KMS-11 (cell line): ENCODE data around the gene SMCO1.

ENCODE experiments used
- H2AFZ ChIP-seq: fragments of 200-600 bp; sonication (generic); 2 replicates; pipeline ENCODE4 v1.6.1; 2016; ENCODE audit warnings: antibody characterized with exemption, mixed run types, low read depth
- H3K27ac ChIP-seq: fragments of 200-600 bp; sonication (generic); 2 replicates; pipeline ENCODE4 v1.6.1; 2016; ENCODE audit warnings: mild to moderate bottlenecking, mixed run types
- H3K27me3 ChIP-seq: fragments of 200-600 bp; sonication (generic); 2 replicates; pipeline ENCODE4 v1.6.1; 2017; ENCODE audit warnings: mild to moderate bottlenecking, low read depth, mixed run types, moderate library complexity; ENCODE audit not compliant: insufficient read depth
- H3K36me3 ChIP-seq: fragments of 200-600 bp; sonication (generic); 2 replicates; pipeline ENCODE4 v1.6.1; 2017; ENCODE audit warnings: mild to moderate bottlenecking, mixed run types; ENCODE audit not compliant: insufficient read depth
- H3K4me1 ChIP-seq: fragments of 200-600 bp; sonication (generic); 2 replicates; pipeline ENCODE4 v1.6.1; 2016; ENCODE audit warnings: mild to moderate bottlenecking, low read depth, mixed run types; ENCODE audit not compliant: poor library complexity, severe bottlenecking
- H3K4me2 ChIP-seq: fragments of 200-600 bp; sonication (generic); 2 replicates; pipeline ENCODE4 v1.7.0; 2016; ENCODE audit warnings: mild to moderate bottlenecking, mixed run types
- H3K4me3 ChIP-seq: fragments of 200-600 bp; sonication (generic); IDR thresholded peaks from 2 replicates; pipeline ENCODE4 v1.6.1; 2017; ENCODE audit warnings: low read depth, low read length, mixed read lengths; ENCODE audit not compliant: insufficient read depth
- H3K79me2 ChIP-seq: fragments of 200-600 bp; sonication (generic); 2 replicates; pipeline ENCODE4 v1.6.1; 2016; ENCODE audit warnings: low read depth, mixed run types; ENCODE audit not compliant: insufficient read depth
- H3K9ac ChIP-seq: fragments of 200-600 bp; sonication (generic); 2 replicates; pipeline ENCODE4 v1.6.1; 2016; ENCODE audit warnings: mild to moderate bottlenecking, mixed run types
- H4K20me1 ChIP-seq: fragments of 200-600 bp; sonication (generic); 2 replicates; pipeline ENCODE4 v1.6.1; 2016; ENCODE audit warnings: mild to moderate bottlenecking, mixed run types; ENCODE audit not compliant: insufficient read depth
- TF ChIP-seq, protein P1 (sequence below): fragments of 200-600 bp; sonication (generic); conservative IDR thresholded peaks from 2 replicates; pipeline ENCODE4 v1.6.1; 2017; ENCODE audit warnings: low read depth, mild to moderate bottlenecking, antibody characterized with exemption, low read length, moderate library complexity, mixed read lengths

Gene SMCO1

GRCh38 chr3:196514913-196515621, at the start of gene SMCO1:
Gene SMCO1 (minus strand): TSS chr3:196515346. CDS start chr3:196515209, 137 bp downstream.
- Histone ChIP-seq H3K4me3 (no peak within 1 kb of the TSS), H3K27ac (no peak within 1 kb of the TSS), H3K4me1 (peaks cover 52% of the 10 kb centered on the region), H3K9ac (no peak within 1 kb of the TSS), H3K27me3 (no peaks in the 10 kb centered on the region), H3K36me3 (no peaks in the 10 kb centered on the region), H2AFZ (no peak within 1 kb of the TSS), H3K79me2 (no peaks in the 10 kb centered on the region), H3K4me2 (no peak within 1 kb of the TSS), H4K20me1 (no peaks in the 10 kb centered on the region)
- TF ChIP-seq, protein P1, sequence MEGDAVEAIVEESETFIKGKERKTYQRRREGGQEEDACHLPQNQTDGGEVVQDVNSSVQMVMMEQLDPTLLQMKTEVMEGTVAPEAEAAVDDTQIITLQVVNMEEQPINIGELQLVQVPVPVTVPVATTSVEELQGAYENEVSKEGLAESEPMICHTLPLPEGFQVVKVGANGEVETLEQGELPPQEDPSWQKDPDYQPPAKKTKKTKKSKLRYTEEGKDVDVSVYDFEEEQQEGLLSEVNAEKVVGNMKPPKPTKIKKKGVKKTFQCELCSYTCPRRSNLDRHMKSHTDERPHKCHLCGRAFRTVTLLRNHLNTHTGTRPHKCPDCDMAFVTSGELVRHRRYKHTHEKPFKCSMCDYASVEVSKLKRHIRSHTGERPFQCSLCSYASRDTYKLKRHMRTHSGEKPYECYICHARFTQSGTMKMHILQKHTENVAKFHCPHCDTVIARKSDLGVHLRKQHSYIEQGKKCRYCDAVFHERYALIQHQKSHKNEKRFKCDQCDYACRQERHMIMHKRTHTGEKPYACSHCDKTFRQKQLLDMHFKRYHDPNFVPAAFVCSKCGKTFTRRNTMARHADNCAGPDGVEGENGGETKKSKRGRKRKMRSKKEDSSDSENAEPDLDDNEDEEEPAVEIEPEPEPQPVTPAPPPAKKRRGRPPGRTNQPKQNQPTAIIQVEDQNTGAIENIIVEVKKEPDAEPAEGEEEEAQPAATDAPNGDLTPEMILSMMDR, result no peak

DNA sequence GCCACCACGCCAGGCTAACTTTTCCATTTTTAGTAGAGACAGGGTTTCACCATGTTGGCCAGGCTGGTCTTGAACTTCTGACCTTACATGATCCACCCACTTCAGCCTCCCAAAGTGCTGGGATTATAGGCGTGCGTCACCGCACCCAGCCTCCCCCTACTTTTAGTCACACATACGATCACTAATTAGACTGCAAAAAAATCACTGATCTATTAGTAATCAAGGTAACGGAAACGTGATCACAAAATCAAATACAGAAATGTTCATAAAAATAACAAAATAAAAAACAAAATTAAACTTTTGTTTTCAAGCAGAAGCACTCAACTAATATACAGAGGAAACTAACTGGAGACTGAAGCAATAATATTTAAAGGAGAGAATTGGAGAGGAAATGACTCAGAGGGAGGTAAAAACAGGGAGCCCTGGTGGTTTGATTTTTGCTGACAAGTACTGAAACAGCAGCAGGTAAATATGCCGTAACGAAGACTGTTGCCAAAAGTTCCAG, 48.6 kb upstream of the SMCO1 start:
- peaks cover 9% of the 10 kb centered on the region for H3K4me1 ChIP-seq
- H3K79me2 ChIP-seq, result peaks cover 21% of the 10 kb centered on the region
- no peak overlapping the region for H3K4me3 ChIP-seq
- no peak overlapping the region for H3K4me2 ChIP-seq
- no peaks in the 10 kb centered on the region for H3K36me3 ChIP-seq
- H3K9ac ChIP-seq, result no peak overlapping the region
- H4K20me1 ChIP-seq, result no peaks in the 10 kb centered on the region
- no peaks in the 10 kb centered on the region for H3K27me3 ChIP-seq
- no peak overlapping the region for H3K27ac ChIP-seq
- TF ChIP-seq, protein P1, result no peak
- no peak overlapping the region for H2AFZ ChIP-seq

GRCh38 chr3:196559826-196560225, 44.7 kb upstream of the SMCO1 start:
- Histone ChIP-seq H4K20me1 (no peaks in the 10 kb centered on the region), H3K36me3 (no peaks in the 10 kb centered on the region), H3K27me3 (no peaks in the 10 kb centered on the region), H3K4me1 (peaks cover 3% of the 10 kb centered on the region), H3K9ac (no peak overlapping the region), H3K4me3 (no peak overlapping the region), H3K4me2 (no peak overlapping the region), H3K27ac (no peak overlapping the region), H2AFZ (no peak overlapping the region), H3K79me2 (0 out of 2 replicates have a peak, but pooled peaks cover 4% of the 10 kb centered on the region)
- TF ChIP-seq, protein P1, result no peak

- H3K4me2 ChIP-seq, result no peak overlapping the region
- TF ChIP-seq, protein P1, result no peak
Measured at GRCh38 chr3:196558476-196558875, 43.3 kb upstream of the SMCO1 start.

More at GRCh38 chr3:196558476-196558875, 43.3 kb upstream of the SMCO1 start:
- Histone ChIP-seq H3K9ac (no peak overlapping the region), H3K27me3 (no peaks in the 10 kb centered on the region), H4K20me1 (no peaks in the 10 kb centered on the region), H2AFZ (no peak overlapping the region), H3K36me3 (no peaks in the 10 kb centered on the region), H3K4me3 (no peak overlapping the region), H3K27ac (no peak overlapping the region), H3K4me1 (no peaks in the 10 kb centered on the region), H3K79me2 (0 out of 2 replicates have a peak, but pooled peaks cover 4% of the 10 kb centered on the region)
